Posterior vena cava (tissue), 2 donors: ENCODE measurements around the gene CASQ2. TPM values are rescaled to one million over a fixed set of nuclear protein-coding genes. Genes with fewer than 3 reads are reported as not detected.

Experiments
- DNase-seq: peaks from one replicate; pipeline ENCODE4 v3.0.0-alpha.2; 2020; ENCODE audit warnings: low spot score
- intact Hi-C, 2 donors: fragments of 100-400 bp; cut with DNase I; formaldehyde crosslinking; loops; one replicate each; pipeline versions ENCODE4 v1.14.1 to v1.14.2; 2022 to 2023
- total RNA-seq, 2 donors: library from RNA; stranded (reverse); fragmentation: NEBNext Ultra II Directional; extraction: Animal tissue kit (Norgen Biotek cat#: 25700); gene quantifications; one replicate each; pipeline ENCODE4 v1.2.1, GENCODE V29; 2021
- donor health status: DM: yes; HTN: yes; CAD: no.
- donor health status: DM: yes; HTN: yes; CAD: no.

Gene CASQ2
- total RNA-seq, 2 donors from 2014 or later: 98.7 to 122 TPM

DNA sequence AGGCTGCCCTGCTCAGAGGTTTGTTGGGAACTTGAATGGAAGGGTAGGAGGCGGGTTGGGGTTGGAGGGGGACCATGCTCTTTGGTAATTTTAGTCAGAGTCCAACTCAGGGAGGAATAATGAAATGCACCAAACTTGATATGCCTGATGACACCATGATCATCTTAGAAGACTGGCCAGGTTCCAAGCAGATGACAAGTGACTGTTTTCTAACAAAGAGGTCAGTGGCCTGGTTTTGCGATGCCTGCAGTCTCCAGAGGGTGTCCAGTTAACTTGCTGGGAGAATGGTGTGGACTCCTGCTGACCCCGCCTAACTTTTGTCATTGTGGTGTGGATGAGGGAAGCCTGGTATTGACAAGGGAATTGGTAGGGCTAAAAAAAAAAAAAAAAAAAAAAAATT is 114.4 kb downstream of the CASQ2 start:
- DNase-seq: no peak
- intact Hi-C loops: no loop called here

DNA sequence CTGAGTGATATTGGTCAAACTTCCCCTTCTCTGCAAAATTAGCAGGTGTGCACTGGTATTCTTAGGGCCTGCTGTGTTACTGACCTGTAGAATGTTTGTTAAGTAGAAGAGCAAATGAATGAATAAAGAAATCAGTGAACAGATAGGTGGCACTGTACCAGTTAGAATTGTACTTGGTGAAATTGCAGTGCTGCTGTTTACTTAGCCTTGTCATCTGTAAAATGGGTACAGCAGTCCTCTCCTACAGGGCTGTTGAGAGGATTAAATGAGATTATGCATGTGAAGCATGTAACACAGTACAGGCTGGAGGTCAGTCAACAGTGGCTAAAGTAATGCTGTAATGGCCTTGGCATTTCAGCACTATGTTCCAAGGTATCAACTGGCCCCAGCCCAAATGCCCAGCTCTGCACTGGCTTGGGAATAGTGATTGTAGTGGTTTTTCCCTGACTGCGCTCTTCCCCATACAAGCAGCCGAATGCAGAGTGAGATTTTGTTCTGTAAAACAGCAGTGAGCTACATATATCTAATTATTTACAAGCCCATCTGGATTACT is 116.2 kb downstream of the CASQ2 start:
- no peak for DNase-seq
- intact Hi-C loops: no loop called here

DNA sequence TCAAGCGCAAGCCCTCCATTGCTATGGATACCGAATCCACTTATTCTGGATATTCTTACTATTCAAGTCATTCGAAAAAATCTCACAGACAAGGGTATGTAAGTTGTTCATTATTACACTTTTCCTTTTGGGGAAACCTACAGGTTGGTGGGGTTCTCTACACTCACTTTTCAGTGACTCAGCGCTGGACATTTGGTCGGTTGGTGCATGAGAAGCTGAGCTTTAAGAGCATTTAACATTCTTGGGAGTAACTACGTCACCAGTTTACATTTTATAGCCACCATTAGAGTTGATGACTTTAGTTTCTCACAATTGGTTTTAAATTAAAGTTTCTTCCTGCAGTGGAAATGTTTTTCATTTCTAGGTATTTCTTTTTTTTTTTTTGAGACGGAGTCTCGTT is 117.1 kb downstream of the CASQ2 start:
- no peak for DNase-seq
- intact Hi-C loops: no loop called here

DNA sequence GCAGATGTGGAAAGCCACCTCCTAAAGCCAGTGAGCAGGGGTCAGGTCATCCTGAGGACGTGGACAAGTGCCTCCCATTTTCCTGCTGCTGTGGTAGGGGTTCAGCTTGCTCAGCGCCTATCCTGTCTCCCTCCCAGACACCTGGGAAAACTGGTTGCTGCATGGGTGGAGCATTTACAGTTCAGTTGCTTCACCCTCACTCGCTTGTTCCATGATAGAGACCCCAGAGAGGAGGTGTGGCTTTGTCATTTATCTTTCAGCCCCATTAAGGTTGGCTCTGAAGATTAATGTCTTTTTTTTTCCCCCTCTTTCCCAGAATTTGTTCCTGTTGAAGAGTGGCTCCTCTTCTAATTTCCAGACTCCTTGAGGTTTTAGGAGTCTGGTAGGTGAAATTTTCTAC is 117.6 kb downstream of the CASQ2 start:
- intact Hi-C loops: no loop called here

More for the DNA sequence above, 117.6 kb downstream of the CASQ2 start:
- no peak for DNase-seq

Other genes starting within 250 kb of the CASQ2 start
- gene VANGL1, start 126.7 kb downstream of the CASQ2 start, total RNA-seq: 10 to 100 TPM; 13.5 to 16.3 TPM
- not detected for gene NHLH2, start 72.4 kb upstream of the CASQ2 start, total RNA-seq
- gene SLC22A15, start 207.8 kb upstream of the CASQ2 start, total RNA-seq: 1 to 10 TPM; 3.1 to 6.1 TPM